ENCODE data around the gene CREB5.

DNA sequence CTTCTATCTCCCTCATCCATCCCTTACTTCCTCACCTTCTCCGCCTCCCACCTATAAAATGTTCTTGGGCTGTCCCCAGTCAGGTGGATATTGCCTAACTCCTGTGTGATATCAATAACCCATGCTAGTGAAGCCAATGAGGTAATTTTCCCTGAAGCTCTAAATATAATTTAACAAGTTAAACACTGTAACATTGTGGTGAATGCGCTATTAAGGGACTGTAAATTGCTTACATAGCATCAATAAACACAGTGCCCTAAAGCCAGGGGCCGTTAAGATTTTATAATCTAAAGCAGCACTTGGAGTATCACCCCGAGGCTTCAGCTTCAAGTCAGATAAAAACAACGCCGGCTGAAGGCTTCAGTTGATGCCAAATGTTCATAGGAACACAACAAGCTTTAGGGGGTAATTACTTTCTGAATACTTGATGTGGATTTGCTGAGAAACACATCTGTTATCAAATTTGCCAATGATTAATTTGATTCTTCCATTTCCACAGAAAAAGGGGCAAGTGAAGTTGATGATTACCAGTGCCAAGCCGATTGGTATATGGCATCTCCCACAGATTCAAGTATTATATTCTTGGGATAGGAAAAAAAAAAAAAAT lies 138.4 kb downstream of the CREB5 start:
- TF ChIP-seq, protein P1, sequence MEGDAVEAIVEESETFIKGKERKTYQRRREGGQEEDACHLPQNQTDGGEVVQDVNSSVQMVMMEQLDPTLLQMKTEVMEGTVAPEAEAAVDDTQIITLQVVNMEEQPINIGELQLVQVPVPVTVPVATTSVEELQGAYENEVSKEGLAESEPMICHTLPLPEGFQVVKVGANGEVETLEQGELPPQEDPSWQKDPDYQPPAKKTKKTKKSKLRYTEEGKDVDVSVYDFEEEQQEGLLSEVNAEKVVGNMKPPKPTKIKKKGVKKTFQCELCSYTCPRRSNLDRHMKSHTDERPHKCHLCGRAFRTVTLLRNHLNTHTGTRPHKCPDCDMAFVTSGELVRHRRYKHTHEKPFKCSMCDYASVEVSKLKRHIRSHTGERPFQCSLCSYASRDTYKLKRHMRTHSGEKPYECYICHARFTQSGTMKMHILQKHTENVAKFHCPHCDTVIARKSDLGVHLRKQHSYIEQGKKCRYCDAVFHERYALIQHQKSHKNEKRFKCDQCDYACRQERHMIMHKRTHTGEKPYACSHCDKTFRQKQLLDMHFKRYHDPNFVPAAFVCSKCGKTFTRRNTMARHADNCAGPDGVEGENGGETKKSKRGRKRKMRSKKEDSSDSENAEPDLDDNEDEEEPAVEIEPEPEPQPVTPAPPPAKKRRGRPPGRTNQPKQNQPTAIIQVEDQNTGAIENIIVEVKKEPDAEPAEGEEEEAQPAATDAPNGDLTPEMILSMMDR (IDR thresholded peaks at IDR 0.05 in 8 of 11, conservative IDR thresholded peaks at IDR 0.05 in 3 of 11) = no peak
- TF ChIP-seq POLR2A (IDR thresholded peaks at IDR 0.05) = no peak

Measured in spleen (tissue), 7 donors.